HG02571 (cell line): ENCODE results near the gene CYTH3.

Experiments
- ATAC-seq: cut with Tn5 transposase; IDR thresholded peaks from one replicate; pipeline ENCODE4 v1.9.1; 2021; ENCODE audit warnings: mild to moderate bottlenecking, moderate library complexity; ENCODE audit not compliant: unreplicated experiment

The CYTH3 gene

GRCh38 chr7:6258440-6259182, 13.8 kb downstream of the CYTH3 start:
- ATAC-seq, result no peak

- no peak for ATAC-seq
Observed at GRCh38 chr7:6257675-6258074, 14.7 kb downstream of the CYTH3 start.

GRCh38 chr7:6256677-6257535, 15.5 kb downstream of the CYTH3 start:
- ATAC-seq, result no peak

GRCh38 chr7:6256109-6256483, 16.3 kb downstream of the CYTH3 start:
- no peak for ATAC-seq

- no peak for ATAC-seq
Observed at GRCh38 chr7:6254866-6255265, 17.6 kb downstream of the CYTH3 start.

- ATAC-seq, result no peak
Observed at GRCh38 chr7:6252748-6253147, 19.7 kb downstream of the CYTH3 start.

GRCh38 chr7:6252341-6252746, 20.1 kb downstream of the CYTH3 start:
- ATAC-seq, result no peak

- no peak for ATAC-seq
Observed at GRCh38 chr7:6251653-6252052, 20.8 kb downstream of the CYTH3 start.

- peak; percentile 71 for ATAC-seq
Observed at GRCh38 chr7:6250364-6250833, 22.0 kb downstream of the CYTH3 start.

GRCh38 chr7:6249043-6249442, 23.4 kb downstream of the CYTH3 start:
- no peak for ATAC-seq

GRCh38 chr7:6248581-6248980, 23.8 kb downstream of the CYTH3 start:
- ATAC-seq, result no peak

- ATAC-seq, result no peak
Observed at GRCh38 chr7:6246251-6246917, 26.0 kb downstream of the CYTH3 start.

GRCh38 chr7:6244021-6244420, 28.4 kb downstream of the CYTH3 start:
- no peak for ATAC-seq

GRCh38 chr7:6243168-6243567, 29.3 kb downstream of the CYTH3 start:
- ATAC-seq, result no peak

- no peak for ATAC-seq
Observed at GRCh38 chr7:6242561-6242960, 29.9 kb downstream of the CYTH3 start.

- ATAC-seq, result no peak
Observed at GRCh38 chr7:6241607-6241973, 30.8 kb downstream of the CYTH3 start.

GRCh38 chr7:6238309-6238925, 34.0 kb downstream of the CYTH3 start:
- ATAC-seq, result no peak

- ATAC-seq, result no peak
Observed at GRCh38 chr7:6237730-6238129, 34.7 kb downstream of the CYTH3 start.

- ATAC-seq, result no peak
Observed at GRCh38 chr7:6237011-6237410, 35.4 kb downstream of the CYTH3 start.

- no peak for ATAC-seq
Observed at GRCh38 chr7:6235029-6235871, 37.2 kb downstream of the CYTH3 start.
